22Rv1 (cell line): Measurements from ENCODE around the gene MOSPD3.
A peak's percentile ranks its signal among the peaks of the same experiment; 100 is the strongest.

ENCODE experiments used
- H3K27ac ChIP-seq: fragments of 450-650 bp; 2 replicates; pipeline ENCODE4 v1.5.1; 2017
- CTCF ChIP-seq: fragments of 450-650 bp; IDR thresholded peaks from 2 replicates; pipeline ENCODE4 v1.5.1; 2017; ENCODE audit warnings: mild to moderate bottlenecking
- ZFX ChIP-seq: fragments of 450-650 bp; IDR thresholded peaks from 2 replicates; pipeline ENCODE4 v1.6.1; 2017; ENCODE audit warnings: antibody characterized with exemption, borderline replicate concordance

The MOSPD3 gene

GRCh38 chr7:100567751-100568175, 44.6 kb upstream of the MOSPD3 start:
- TF ChIP-seq ZFX (no peak), CTCF (no peak)

GRCh38 chr7:100568176-100568895, 44.0 kb upstream of the MOSPD3 start:
- peak overlapping the region; percentile 74 for H3K27ac ChIP-seq
- TF ChIP-seq ZFX (no peak), CTCF (no peak)

More at GRCh38 chr7:100567751-100568175, 44.6 kb upstream of the MOSPD3 start:
- H3K27ac ChIP-seq, result peak overlapping the region; percentile 74

DNA sequence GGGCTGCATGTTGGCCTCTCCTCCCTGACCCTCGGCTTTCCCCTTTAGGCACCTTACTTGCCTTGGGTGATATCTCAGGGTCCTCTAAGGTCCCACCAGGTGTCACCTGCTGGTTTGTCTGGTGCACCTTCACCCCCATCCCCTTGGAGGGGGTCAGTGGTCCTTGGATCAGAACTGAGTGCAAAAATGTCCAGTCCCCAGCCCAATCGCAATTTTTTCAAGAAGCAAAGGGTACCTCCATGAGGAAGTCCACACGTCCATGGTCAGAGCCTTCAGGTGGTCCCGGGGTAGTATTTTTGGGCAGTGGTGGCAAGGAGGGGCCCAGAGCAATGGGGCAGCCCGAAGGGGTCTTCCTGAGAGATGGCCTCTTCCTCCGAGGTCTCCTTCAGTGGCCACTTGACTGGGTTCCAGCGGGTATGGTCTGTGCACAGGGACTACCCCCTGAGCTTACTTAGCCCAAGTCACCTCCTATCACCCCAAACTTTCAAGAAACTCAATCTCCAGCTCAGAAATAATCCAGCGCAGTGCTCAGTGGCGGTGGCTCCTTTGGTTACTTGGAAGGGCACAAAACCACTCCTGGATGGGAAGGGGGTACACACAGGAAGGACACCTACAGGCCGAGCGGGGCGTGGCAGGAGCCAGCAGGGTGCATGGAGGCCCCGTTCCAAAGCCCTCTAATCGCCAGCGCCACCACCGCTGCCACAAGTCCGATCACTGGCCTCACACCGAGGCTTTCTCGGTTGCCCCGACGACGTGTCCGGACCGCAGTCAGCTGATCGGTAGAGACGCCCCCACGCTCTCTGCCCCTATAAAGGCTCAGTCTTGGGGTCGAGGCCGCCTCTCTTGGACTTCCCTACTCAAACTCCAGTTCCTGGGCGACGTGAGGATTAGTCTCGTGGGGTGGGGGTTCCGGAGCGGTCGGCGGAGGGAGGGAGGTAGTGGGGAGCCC, 43.2 kb upstream of the MOSPD3 start:
- peak overlapping the region; percentile 74 for H3K27ac ChIP-seq
- TF ChIP-seq CTCF (peak; percentile 39), ZFX (no peak)

DNA sequence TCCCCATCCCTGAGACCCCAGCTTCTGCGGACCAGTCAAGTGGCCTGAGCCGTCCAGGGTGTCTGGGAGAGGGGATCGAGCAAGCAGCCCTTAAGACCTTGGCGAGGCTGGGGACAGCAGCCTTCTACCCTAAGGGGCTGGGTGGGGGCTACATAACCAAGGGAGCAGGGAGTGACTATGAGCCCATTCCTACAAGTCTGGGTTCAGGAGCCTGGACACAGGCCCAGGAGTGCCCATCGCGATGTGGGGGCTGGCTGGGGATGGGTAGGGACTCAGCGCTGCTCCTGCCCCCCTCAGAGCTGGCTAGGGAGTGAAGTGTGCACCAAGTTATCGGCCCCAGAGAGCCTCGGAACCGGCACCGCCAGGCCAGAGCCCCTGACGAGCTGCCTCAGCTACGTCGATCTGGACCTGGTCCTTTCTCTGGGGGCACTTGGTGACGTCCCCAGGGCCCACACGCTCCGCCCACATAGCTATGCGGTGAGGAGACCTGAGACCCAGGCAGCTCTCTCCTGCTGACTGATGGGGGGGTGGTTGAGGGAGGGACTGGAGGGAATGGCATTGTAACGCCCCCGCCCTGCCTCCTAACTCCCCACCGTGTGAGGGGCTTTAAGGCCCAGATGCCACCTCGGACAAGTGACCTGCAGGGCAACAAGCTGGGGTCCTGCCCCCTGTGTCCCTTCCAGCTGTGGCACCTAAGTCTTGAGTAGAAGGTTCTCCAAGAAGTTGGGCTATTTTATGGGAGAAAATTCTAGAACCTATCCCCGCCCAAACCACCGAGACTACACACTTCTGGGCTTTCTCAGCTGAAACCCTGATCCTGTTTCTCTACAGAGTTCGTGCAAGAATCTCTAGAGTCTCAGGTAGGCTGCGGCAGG, 41.1 kb upstream of the MOSPD3 start:
- no peak for TF ChIP-seq CTCF
- no peak for TF ChIP-seq ZFX
- H3K27ac ChIP-seq, result peak overlapping the region; percentile 74

- peak overlapping the region; percentile 74 for H3K27ac ChIP-seq
Observed at GRCh38 chr7:100571829-100572116, 40.6 kb upstream of the MOSPD3 start.

More at GRCh38 chr7:100571829-100572116, 40.6 kb upstream of the MOSPD3 start:
- no peak for TF ChIP-seq ZFX
- no peak for TF ChIP-seq CTCF
